GM12878 (cell line): ENCODE measurements around the gene SCUBE2. TPM values are rescaled to one million over a fixed set of nuclear protein-coding genes. Genes with fewer than 3 reads are reported as not detected.

ENCODE experiments used
- ATAC-seq: fragments of 200-7000 bp; cut with Tn5 transposase; 3 replicates; pipeline ENCODE4 v1.9.1; 2020; ENCODE audit warnings: mild to moderate bottlenecking, moderate library complexity
- BruUV-seq: library from RNA; stranded (reverse); fragments of 400-500 nt; replicated peaks from 2 replicates; lab custom pipeline; 2021; lab: Mats Ljungman, UMichigan
- CTCF ChIA-PET: fragments of 300-600 bp; sonication (Branson Sonifier 250); formaldehyde crosslinking; extraction: SDS; loops from one replicate; lab custom pipeline; 2021; ENCODE audit warnings: inconsistent platforms; lab: Yijun Ruan, JAX
- POLR2A ChIA-PET: fragments of 350-600 bp; formaldehyde crosslinking; extraction: SDS; loops from one replicate; lab custom pipeline; 2021; ENCODE audit warnings: inconsistent platforms; lab: Charles Lee
- RAD21 ChIA-PET: fragments of 300-600 bp; sonication (Branson Sonifier 250); formaldehyde crosslinking; loops from one replicate; lab custom pipeline; 2023; ENCODE audit warnings: antibody characterized with exemption; ENCODE audit not compliant: unreplicated experiment; lab: Charles Lee
- SMC1A ChIA-PET: fragments of 300-600 bp; sonication (Branson Sonifier 250); formaldehyde crosslinking; loops from one replicate; lab custom pipeline; 2023; ENCODE audit not compliant: unreplicated experiment, uncharacterized antibody; lab: Charles Lee
- DNase-seq: peaks from one replicate; pipeline ENCODE4 v3.0.0-alpha.2; 2011; ENCODE audit warnings: low read depth, low spot score
- FAIRE-seq: peaks from 3 replicates; lab custom pipeline; 2011; peaks lifted over from hg19 to GRCh38; lab: Jason Lieb, UNC
- H2AFZ ChIP-seq: 2 replicates; pipeline ENCODE4 v1.6.0; 2011; ENCODE audit warnings: low read depth, low read length, control low read depth; ENCODE audit not compliant: control insufficient read depth
- H3K27ac ChIP-seq: 2 replicates; pipeline ENCODE4 v1.5.1; 2011; ENCODE audit warnings: control low read depth; ENCODE audit not compliant: control insufficient read depth, insufficient read depth
- H3K27me3 ChIP-seq, 2 experiments: replicated peaks in 1 of 2; 2 replicates each; pipeline versions ENCODE4 v1.6.0 to v1.6.1; 2011; ENCODE audit warnings: low read length in 1 of 2; ENCODE audit not compliant: control insufficient read depth in 2 of 2, insufficient read depth in 2 of 2
- H3K36me3 ChIP-seq, 2 experiments: 2 replicates each; pipeline ENCODE4 v1.5.1; 2011; ENCODE audit warnings: low read length in 1 of 2; ENCODE audit not compliant: control insufficient read depth in 2 of 2, insufficient read depth in 2 of 2
- H3K4me1 ChIP-seq: 2 replicates; pipeline ENCODE4 v1.6.1; 2011; ENCODE audit warnings: mild to moderate bottlenecking, low read length, moderate library complexity, mixed read lengths; ENCODE audit not compliant: control insufficient read depth, insufficient read depth
- H3K4me2 ChIP-seq: 2 replicates; pipeline ENCODE4 v1.6.0; 2011; ENCODE audit warnings: control low read depth; ENCODE audit not compliant: control insufficient read depth, insufficient read depth
- H3K4me3 ChIP-seq: fragments of 200-600 bp; sonication (generic); 2 replicates; pipeline ENCODE4 v1.5.1; 2016
- H3K79me2 ChIP-seq: 2 replicates; pipeline ENCODE4 v1.6.0; 2011; ENCODE audit warnings: low read length; ENCODE audit not compliant: control insufficient read depth, insufficient read depth
- H3K9ac ChIP-seq: 2 replicates; pipeline ENCODE4 v1.8.0; 2011; ENCODE audit warnings: low read length, control low read depth, mixed read lengths; ENCODE audit not compliant: control insufficient read depth, insufficient read depth
- H3K9me3 ChIP-seq: replicated peaks from 3 replicates; pipeline ENCODE4 v1.5.1; 2011; ENCODE audit warnings: mild to moderate bottlenecking, low read length; ENCODE audit not compliant: control insufficient read depth, insufficient read depth
- H4K20me1 ChIP-seq: 2 replicates; pipeline ENCODE4 v1.6.0; 2011; ENCODE audit not compliant: control insufficient read depth, insufficient read depth
- ATF7 ChIP-seq: fragments of 450-650 bp; IDR thresholded peaks from 2 replicates; pipeline ENCODE4 v1.6.1; 2016; ENCODE audit warnings: low read depth, mild to moderate bottlenecking
- BACH1 ChIP-seq: fragments of 450-650 bp; IDR thresholded peaks from 2 replicates; pipeline ENCODE4 v1.6.1; 2017; ENCODE audit warnings: mild to moderate bottlenecking, borderline replicate concordance
- EED ChIP-seq: sonication (generic); IDR thresholded peaks from 2 replicates; pipeline ENCODE4 v1.6.1; 2016; ENCODE audit warnings: antibody characterized with exemption, low read depth
- ESRRA ChIP-seq: IDR thresholded peaks from 2 replicates; pipeline ENCODE4 v1.6.1; 2012; ENCODE audit warnings: mild to moderate bottlenecking, low read length, improper control_type of control experiment
- MTA2 ChIP-seq: fragments of 450-650 bp; IDR thresholded peaks from 2 replicates; pipeline ENCODE4 v1.6.1; 2016; ENCODE audit warnings: low read depth, mild to moderate bottlenecking, moderate library complexity
- NR2C1 ChIP-seq: fragments of 450-650 bp; IDR thresholded peaks from 2 replicates; pipeline ENCODE4 v1.6.1; 2017; ENCODE audit warnings: antibody characterized with exemption, mild to moderate bottlenecking, moderate library complexity
- POLR2AphosphoS5 ChIP-seq: IDR thresholded peaks from 2 replicates; pipeline ENCODE4 v1.6.1; 2011; ENCODE audit warnings: mild to moderate bottlenecking, low read length, inconsistent platforms
- RAD21 ChIP-seq: IDR thresholded peaks from 2 replicates; pipeline ENCODE4 v1.6.1; 2011; ENCODE audit warnings: mild to moderate bottlenecking, low read depth, low read length, moderate library complexity; ENCODE audit not compliant: insufficient read depth
- SMARCA5 ChIP-seq: fragments of 450-650 bp; IDR thresholded peaks from 2 replicates; pipeline ENCODE4 v1.6.1; 2017; ENCODE audit warnings: mild to moderate bottlenecking
- SUPT20H ChIP-seq: IDR thresholded peaks from 2 replicates; pipeline ENCODE4 v1.6.1; 2011; ENCODE audit warnings: low read depth, mild to moderate bottlenecking, low read length, moderate library complexity, borderline replicate concordance; ENCODE audit not compliant: control insufficient read depth
- ZNF207 ChIP-seq: fragments of 450-650 bp; IDR thresholded peaks from 2 replicates; pipeline ENCODE4 v1.6.1; 2014; ENCODE audit warnings: antibody characterized with exemption, mild to moderate bottlenecking, borderline replicate concordance
- WGBS: methylation state at CpG from one replicate; pipeline ENCODE4 v1.1.6; 2016; ENCODE audit warnings: low lambda C conversion rate; ENCODE audit not compliant: insufficient replicate concordance, insufficient coverage; ENCODE audit errors: missing lambda C conversion rate; 5-methylcytosine and 5-hydroxymethylcytosine counted together
- in situ Hi-C: fragments of 300-500 bp; cut with MboI; formaldehyde crosslinking; loops from 9 replicates; pipeline ENCODE4 v1.14.3; 2018; ENCODE audit warnings: mixed read lengths
- intact Hi-C: fragments of 100-400 bp; cut with micrococcal nuclease; formaldehyde crosslinking; loops from one replicate; pipeline ENCODE4 v1.14.2; 2022; ENCODE audit not compliant: unreplicated experiment
- polyA plus RNA-seq, 11 experiments: library from polyadenylated mRNA; depleted of rRNA in 4 of 11; unstranded in 6 of 11; stranded (reverse) in 5 of 11; fragments of >200 nt; fragmentation: Nextera tagmentation in 4 of 11; fragmentation: Illumina TruSeq in 1 of 11; extraction: Ambion mirVana in 4 of 11; extraction: Trizol in 1 of 11; gene quantifications; 1 replicate in 1 of 11; 2 replicates in 10 of 11; pipeline versions ENCODE4 v1.2.1 to v1.2.3, GENCODE V29; 2011 to 2016; ENCODE audit warnings: inconsistent platforms in 2 of 11, missing spikeins in 2 of 11, low read depth in 1 of 11
- total RNA-seq, 4 experiments: library from RNA; depleted of rRNA in 3 of 4; stranded (reverse); fragments of >200 nt in 3 of 4; fragmentation: Illumina TruSeq in 1 of 4; extraction: Trizol in 1 of 4; gene quantifications; 2 replicates each; pipeline versions ENCODE4 v1.2.1 to v1.2.3, GENCODE V29; 2013 to 2021
- TF ChIP-seq, protein P1 (sequence below): fragments of 450-650 bp; IDR thresholded peaks from 2 replicates; pipeline ENCODE4 v1.6.1; 2017; ENCODE audit warnings: antibody characterized with exemption, mild to moderate bottlenecking, moderate library complexity
- TF ChIP-seq, protein P2 (sequence below): IDR thresholded peaks from 2 replicates; pipeline ENCODE4 v1.6.1; 2012; ENCODE audit warnings: low read depth, low read length, improper control_type of control experiment
- TF ChIP-seq, protein P3 (sequence below): fragments of 450-650 bp; IDR thresholded peaks from 2 replicates; pipeline ENCODE4 v1.6.1; 2018; ENCODE audit warnings: mild to moderate bottlenecking, low read depth, moderate library complexity; ENCODE audit not compliant: partially characterized antibody

SCUBE2 gene
- total and polyA plus RNA-seq, 10 of the 15 experiments (the other 5 are each of a cell fraction or from before 2014, with no cell fraction given): 0.12 to 0.56 (median 0.31) TPM; not detected in 2

DNA sequence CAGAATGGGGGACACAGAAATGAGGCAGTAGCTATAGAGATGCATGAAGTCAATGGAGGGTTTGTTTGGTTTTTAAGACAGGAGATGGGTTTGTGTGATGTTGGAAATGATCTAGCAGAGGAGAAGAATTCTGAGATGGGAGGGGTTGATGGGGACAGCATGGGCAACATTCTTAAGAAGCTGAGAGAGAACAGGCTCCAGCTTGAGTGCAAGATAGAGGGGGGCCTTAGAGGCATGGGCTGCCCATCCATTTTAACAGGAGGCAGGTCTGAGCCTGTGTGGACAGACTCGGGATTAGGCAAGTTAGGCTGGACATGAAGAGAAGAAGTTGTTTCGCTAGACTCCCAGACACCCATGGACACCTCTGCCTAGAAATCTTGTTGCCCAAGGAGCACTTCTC is 49.7 kb downstream of the SCUBE2 start:
- H3K4me1 ChIP-seq: no peaks in the 10 kb centered on the region
- H3K9me3 ChIP-seq: no peaks in the 10 kb centered on the region; the same call in 2 of the 3 replicates
- H3K27me3 ChIP-seq: no peaks in the 10 kb centered on the region
- H3K4me3 ChIP-seq: no peak overlapping the region
- H3K36me3 ChIP-seq: no peaks in the 10 kb centered on the region
- ATAC-seq (no peak), DNase-seq (no peak)
- no peak overlapping the region for H3K9ac ChIP-seq
- H2AFZ ChIP-seq: no peak overlapping the region
- ChIA-PET RAD21 (no interaction called here), SMC1A (no interaction called here), CTCF (interaction anchor here (0.6 to 0.9 kb wide), 2 partner anchors 56 to 299 kb away, joined by 3 read pairs; no protein-coding TSS in a partner anchor)
- TF ChIP-seq, protein P1, sequence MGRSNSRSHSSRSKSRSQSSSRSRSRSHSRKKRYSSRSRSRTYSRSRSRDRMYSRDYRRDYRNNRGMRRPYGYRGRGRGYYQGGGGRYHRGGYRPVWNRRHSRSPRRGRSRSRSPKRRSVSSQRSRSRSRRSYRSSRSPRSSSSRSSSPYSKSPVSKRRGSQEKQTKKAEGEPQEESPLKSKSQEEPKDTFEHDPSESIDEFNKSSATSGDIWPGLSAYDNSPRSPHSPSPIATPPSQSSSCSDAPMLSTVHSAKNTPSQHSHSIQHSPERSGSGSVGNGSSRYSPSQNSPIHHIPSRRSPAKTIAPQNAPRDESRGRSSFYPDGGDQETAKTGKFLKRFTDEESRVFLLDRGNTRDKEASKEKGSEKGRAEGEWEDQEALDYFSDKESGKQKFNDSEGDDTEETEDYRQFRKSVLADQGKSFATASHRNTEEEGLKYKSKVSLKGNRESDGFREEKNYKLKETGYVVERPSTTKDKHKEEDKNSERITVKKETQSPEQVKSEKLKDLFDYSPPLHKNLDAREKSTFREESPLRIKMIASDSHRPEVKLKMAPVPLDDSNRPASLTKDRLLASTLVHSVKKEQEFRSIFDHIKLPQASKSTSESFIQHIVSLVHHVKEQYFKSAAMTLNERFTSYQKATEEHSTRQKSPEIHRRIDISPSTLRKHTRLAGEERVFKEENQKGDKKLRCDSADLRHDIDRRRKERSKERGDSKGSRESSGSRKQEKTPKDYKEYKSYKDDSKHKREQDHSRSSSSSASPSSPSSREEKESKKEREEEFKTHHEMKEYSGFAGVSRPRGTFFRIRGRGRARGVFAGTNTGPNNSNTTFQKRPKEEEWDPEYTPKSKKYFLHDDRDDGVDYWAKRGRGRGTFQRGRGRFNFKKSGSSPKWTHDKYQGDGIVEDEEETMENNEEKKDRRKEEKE: no peak
- TF ChIP-seq RAD21: no peak
- TF ChIP-seq, protein P2, sequence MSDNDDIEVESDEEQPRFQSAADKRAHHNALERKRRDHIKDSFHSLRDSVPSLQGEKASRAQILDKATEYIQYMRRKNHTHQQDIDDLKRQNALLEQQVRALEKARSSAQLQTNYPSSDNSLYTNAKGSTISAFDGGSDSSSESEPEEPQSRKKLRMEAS: no peak
- no peak for TF ChIP-seq NR2C1
- TF ChIP-seq SMARCA5: no peak
- TF ChIP-seq, protein P3, sequence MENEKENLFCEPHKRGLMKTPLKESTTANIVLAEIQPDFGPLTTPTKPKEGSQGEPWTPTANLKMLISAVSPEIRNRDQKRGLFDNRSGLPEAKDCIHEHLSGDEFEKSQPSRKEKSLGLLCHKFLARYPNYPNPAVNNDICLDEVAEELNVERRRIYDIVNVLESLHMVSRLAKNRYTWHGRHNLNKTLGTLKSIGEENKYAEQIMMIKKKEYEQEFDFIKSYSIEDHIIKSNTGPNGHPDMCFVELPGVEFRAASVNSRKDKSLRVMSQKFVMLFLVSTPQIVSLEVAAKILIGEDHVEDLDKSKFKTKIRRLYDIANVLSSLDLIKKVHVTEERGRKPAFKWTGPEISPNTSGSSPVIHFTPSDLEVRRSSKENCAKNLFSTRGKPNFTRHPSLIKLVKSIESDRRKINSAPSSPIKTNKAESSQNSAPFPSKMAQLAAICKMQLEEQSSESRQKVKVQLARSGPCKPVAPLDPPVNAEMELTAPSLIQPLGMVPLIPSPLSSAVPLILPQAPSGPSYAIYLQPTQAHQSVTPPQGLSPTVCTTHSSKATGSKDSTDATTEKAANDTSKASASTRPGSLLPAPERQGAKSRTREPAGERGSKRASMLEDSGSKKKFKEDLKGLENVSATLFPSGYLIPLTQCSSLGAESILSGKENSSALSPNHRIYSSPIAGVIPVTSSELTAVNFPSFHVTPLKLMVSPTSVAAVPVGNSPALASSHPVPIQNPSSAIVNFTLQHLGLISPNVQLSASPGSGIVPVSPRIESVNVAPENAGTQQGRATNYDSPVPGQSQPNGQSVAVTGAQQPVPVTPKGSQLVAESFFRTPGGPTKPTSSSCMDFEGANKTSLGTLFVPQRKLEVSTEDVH: no peak
- TF ChIP-seq EED: no peak
- no peak for TF ChIP-seq MTA2
- TF ChIP-seq ZNF207: no peak
- no peak for TF ChIP-seq ESRRA
- TF ChIP-seq SUPT20H: no peak
- TF ChIP-seq BACH1: no peak
- no peak for TF ChIP-seq POLR2AphosphoS5
- no peak for TF ChIP-seq ATF7
- TF ChIP-seq, all 136 proteins: peak for 0
- intact Hi-C loops (no loop called here), in situ Hi-C loops (no loop called here)
- no TSS peak for BruUV-seq
- WGBS: 97% methylated on average over 2 of the region's 2 CpGs
- FAIRE-seq: no peak
- no peaks in the 10 kb centered on the region for H3K79me2 ChIP-seq
- H3K4me2 ChIP-seq: no peak overlapping the region
- H4K20me1 ChIP-seq: no peaks in the 10 kb centered on the region
- POLR2A ChIA-PET: interaction anchor here (0.7 kb wide), 1 partner anchor 811 kb away, joined by 4 read pairs; no protein-coding TSS in a partner anchor
- no peak overlapping the region for H3K27ac ChIP-seq
